ENCODE data around the gene DIRAS1. TPM values are rescaled to one million over a fixed set of nuclear protein-coding genes. Genes with fewer than 3 reads are reported as not detected.
A peak's percentile ranks its signal among the peaks of the same experiment; 100 is the strongest.

The DIRAS1 gene
- total and polyA plus RNA-seq, 5 donors: 155 to 176 (median 170) TPM

DNA sequence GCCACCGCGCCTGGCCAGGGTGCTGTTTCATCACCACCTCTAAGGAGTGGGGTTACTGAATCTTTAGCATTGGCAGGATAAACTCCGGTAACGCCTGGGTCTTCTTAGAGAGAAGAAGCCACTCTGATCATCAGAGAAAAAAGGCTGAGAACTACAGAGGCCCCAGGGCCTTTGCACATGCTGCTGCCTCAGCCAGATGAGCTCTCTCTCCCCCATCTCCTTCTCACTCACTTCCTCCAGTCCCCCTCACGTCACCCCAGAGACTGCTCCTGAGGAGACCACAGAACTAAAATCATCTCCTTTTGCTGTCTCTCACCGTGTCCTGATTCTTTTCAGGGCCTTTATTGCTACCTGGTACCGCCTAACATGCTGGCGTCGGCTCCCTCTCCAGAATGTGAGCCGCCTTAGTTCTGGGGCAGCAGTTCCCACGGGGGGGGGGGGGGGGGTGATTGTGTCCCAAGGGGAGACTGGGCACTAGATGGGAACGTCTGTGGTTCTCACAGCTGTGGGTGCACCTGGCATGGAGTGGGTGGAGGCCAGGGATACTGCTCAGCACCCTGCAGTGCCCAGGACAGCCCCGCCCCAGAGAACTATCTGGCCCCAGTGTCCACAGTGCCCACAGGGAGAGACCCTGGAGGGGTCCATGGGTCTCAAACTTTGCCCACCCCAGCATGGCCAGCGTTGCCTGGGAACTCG lies 5.1 kb upstream of the DIRAS1 start:
- ATAC-seq (no peak), DNase-seq (peak in 1 of 3 donors; percentile 38)
- intact Hi-C loops (cut with DNase I): no loop called here
- Histone ChIP-seq H3K4me1 (ENCODE audit: control insufficient read depth, insufficient read depth, low read length) (peaks cover 5% of the 10 kb centered on the region), H3K4me3 (ENCODE audit: low read length) (no peak overlapping the region), H3K9me3 (ENCODE audit: control insufficient read depth, low read length) (no peaks in the 10 kb centered on the region), H3K27ac (ENCODE audit: low read length) (no peak overlapping the region), H3K27me3 (ENCODE audit: control insufficient read depth, insufficient read depth) (no peaks in the 10 kb centered on the region)
- 73% methylated on average over 15 of the region's 15 CpGs for WGBS

DNA sequence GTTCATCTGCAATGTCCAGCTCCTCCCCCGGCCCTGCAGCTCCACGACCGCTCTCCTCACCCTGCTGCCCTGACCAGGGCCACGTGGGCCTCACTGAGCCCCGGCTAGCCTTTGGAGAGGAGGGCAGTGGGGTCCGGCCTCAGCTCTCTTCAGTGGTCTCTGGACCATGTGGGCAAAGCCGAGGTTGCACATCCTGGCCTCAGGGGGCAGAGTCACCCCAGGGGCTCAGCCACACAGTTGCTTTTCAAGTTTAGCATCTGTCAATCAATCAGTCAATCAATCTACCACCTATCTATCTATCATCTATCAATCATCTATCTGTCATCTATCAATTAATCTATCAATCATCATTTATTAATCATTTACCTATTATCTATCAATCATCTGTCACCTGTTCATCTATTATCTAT lies 3.0 kb upstream of the DIRAS1 start:
- Histone ChIP-seq H3K4me1 (ENCODE audit: control insufficient read depth, insufficient read depth, low read length) (peaks cover 5% of the 10 kb centered on the region), H3K27ac (ENCODE audit: low read length) (peak overlapping the region; percentile 71), H3K27me3 (ENCODE audit: control insufficient read depth, insufficient read depth) (no peaks in the 10 kb centered on the region), H3K9me3 (ENCODE audit: control insufficient read depth, low read length) (no peaks in the 10 kb centered on the region), H3K4me3 (ENCODE audit: low read length) (no peak overlapping the region)
- intact Hi-C loops (cut with DNase I): no loop called here
- ATAC-seq: no peak
- no peak for DNase-seq
- WGBS: 51% methylated on average over 7 of the region's 7 CpGs

DNA sequence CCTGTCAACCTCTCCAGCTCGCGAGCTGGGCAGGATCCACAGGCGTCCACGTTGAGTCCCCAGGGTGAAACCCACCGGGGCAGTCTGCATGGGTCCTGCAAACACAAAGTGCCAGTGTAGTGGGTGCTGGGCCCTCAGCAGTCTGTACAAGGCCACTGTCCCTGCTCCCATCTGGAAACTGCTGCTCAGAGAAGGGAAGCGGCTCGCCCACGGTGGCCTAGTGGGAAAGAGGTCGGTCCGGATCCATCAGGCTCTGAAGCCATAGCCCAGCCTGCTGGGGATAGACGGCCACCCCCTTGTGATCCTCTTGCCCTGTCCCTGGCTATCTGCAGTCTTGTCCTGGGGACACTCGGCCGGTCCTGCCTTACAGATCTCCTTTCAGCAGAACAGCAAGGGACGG lies 2.6 kb upstream of the DIRAS1 start:
- DNase-seq: no peak
- Histone ChIP-seq H3K27me3 (ENCODE audit: control insufficient read depth, insufficient read depth) (no peaks in the 10 kb centered on the region), H3K9me3 (ENCODE audit: control insufficient read depth, low read length) (no peaks in the 10 kb centered on the region), H3K27ac (ENCODE audit: low read length) (peak overlapping the region; percentile 71), H3K4me1 (ENCODE audit: control insufficient read depth, insufficient read depth, low read length) (peaks cover 5% of the 10 kb centered on the region), H3K4me3 (ENCODE audit: low read length) (no peak overlapping the region)
- 64% methylated on average over 14 of the region's 14 CpGs for WGBS
- no peak for ATAC-seq
- intact Hi-C loops (cut with DNase I): no loop called here

DNA sequence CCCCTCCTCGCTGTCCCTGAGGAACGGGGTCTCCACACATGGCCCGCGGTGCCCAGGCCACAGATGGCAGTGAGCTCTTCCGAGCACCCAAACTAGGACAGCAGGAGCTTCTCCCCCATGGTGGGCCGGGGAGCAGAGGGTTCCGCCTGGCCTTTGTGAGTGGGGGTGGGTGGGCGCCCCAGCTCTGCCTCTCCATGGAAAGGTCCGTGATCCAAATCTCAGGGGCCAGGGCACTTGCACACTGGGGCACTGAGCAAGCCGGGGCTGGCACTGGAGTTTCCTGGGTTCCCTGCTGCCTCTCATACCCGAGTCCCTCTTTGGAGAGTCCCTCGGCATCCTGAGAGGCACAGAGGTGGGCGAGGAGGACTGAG lies 2.2 kb upstream of the DIRAS1 start:
- H3K4me3 ChIP-seq (ENCODE audit: low read length): no peak overlapping the region
- no peaks in the 10 kb centered on the region for H3K9me3 ChIP-seq (ENCODE audit: control insufficient read depth, low read length)
- intact Hi-C loops (cut with DNase I): no loop called here
- peak overlapping the region; percentile 71 for H3K27ac ChIP-seq (ENCODE audit: low read length)
- 50% methylated on average over 13 of the region's 13 CpGs for whole genome bisulfite sequencing
- DNase-seq: no peak
- peaks cover 5% of the 10 kb centered on the region for H3K4me1 ChIP-seq (ENCODE audit: control insufficient read depth, insufficient read depth, low read length)
- ATAC-seq: no peak
- no peaks in the 10 kb centered on the region for H3K27me3 ChIP-seq (ENCODE audit: control insufficient read depth, insufficient read depth)

DNA sequence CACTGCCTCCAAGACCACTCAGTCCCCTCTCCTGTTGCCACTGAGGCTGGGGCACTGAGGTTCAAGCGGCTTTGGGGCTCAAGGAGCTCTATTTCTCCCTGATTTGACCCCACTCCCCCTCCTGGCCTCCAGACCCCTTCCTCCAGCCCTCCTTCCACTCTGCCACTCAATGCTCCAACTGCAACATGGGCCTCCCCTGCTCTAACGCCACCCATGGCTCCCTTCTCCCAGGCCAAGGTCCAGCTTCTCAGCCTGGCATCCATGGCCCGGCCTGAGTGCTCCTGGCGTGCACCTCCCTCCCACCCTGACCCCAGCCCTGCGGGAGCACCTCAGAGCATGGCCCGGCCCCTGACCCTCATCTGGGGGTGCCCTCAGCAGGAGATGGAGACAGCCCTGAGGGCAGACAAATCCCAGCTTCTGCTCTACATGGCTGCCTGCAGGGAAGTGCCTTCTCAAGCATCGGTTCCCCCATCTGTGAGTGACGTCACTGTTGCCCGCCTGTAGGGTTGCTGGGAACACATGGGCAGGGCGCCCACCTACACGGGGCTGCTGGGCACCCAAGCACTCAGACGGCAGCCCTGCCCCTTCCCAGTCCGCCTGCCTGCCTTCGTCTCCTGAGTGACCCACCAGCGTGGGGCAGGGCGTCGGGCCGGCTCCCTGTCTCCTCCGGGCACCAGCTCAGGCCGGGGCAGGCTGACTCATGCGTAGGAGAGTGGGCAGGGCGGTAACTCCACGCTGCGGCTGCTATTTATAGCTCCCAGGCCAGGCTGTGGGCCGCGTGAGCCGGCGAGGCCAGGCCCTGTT lies 1.6 kb upstream of the DIRAS1 start:
- WGBS: 35% methylated on average over 28 of the region's 28 CpGs
- Histone ChIP-seq H3K4me1 (ENCODE audit: control insufficient read depth, insufficient read depth, low read length) (peaks cover 5% of the 10 kb centered on the region), H3K27ac (ENCODE audit: low read length) (peak overlapping the region; percentile 56), H3K4me3 (ENCODE audit: low read length) (no peak overlapping the region), H3K9me3 (ENCODE audit: control insufficient read depth, low read length) (no peaks in the 10 kb centered on the region), H3K27me3 (ENCODE audit: control insufficient read depth, insufficient read depth) (no peaks in the 10 kb centered on the region)
- DNase-seq (peak; percentile 84 to 89 (median 89)), ATAC-seq (peak; percentile 83)
- intact Hi-C loops (cut with DNase I): no loop called here

DNA sequence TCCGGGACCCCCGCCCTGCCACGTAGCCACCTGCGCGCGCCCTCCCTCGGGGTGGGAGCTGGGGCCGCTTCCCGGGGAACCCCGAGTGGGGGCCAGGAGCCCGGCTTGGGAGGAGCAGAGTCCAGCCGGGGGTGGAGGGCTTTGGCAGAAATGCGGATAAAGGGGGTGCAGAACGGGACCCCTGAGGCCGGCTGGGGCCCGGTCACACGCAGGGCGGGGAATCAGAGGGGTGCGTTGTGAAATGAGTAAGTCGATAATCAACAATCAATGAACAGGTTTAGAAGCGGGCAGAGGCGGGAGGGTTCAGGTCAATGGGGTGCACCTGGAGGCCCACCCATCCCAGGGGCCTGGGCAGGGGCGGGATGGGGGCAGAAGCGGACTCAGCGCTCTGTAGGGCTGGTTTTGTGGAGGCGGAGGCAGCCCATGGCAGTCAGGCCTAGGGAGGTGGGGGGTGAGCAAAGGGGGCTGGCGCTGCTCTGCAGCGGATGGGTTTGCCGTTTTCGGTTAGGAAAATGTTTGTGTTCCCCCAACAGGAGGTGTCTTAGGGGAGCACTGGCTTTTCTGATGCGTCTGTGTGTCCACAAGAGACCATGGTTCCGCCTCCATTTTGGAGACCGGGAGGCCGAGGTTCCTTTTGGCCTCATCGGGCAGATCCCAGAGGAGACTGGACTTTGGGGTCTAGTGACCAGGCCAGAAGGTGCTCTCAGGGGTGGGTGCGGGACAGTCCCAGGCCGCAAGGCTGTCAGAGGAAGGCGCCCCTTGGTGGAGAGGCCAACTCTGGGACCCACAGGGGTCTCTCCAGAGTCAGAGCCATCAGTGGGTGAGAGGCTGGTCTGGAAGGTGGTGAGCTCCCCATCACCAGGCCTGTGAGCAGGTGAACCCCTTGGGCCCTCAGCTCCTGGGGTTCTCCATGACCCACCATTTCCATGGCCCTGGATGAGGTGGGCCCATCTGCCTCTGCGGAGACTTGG lies 683 bp upstream of the DIRAS1 start:
- Histone ChIP-seq H3K4me1 (ENCODE audit: control insufficient read depth, insufficient read depth, low read length) (peaks cover 5% of the 10 kb centered on the region), H3K4me3 (ENCODE audit: low read length) (peak overlapping the region; percentile 76), H3K9me3 (ENCODE audit: control insufficient read depth, low read length) (no peaks in the 10 kb centered on the region), H3K27me3 (ENCODE audit: control insufficient read depth, insufficient read depth) (no peaks in the 10 kb centered on the region), H3K27ac (ENCODE audit: low read length) (peak overlapping the region; percentile 84)
- DNase-seq (no peak), ATAC-seq (no peak)
- WGBS: 27% methylated on average over 39 of the region's 39 CpGs
- intact Hi-C loops (cut with DNase I): no loop called here

DNA sequence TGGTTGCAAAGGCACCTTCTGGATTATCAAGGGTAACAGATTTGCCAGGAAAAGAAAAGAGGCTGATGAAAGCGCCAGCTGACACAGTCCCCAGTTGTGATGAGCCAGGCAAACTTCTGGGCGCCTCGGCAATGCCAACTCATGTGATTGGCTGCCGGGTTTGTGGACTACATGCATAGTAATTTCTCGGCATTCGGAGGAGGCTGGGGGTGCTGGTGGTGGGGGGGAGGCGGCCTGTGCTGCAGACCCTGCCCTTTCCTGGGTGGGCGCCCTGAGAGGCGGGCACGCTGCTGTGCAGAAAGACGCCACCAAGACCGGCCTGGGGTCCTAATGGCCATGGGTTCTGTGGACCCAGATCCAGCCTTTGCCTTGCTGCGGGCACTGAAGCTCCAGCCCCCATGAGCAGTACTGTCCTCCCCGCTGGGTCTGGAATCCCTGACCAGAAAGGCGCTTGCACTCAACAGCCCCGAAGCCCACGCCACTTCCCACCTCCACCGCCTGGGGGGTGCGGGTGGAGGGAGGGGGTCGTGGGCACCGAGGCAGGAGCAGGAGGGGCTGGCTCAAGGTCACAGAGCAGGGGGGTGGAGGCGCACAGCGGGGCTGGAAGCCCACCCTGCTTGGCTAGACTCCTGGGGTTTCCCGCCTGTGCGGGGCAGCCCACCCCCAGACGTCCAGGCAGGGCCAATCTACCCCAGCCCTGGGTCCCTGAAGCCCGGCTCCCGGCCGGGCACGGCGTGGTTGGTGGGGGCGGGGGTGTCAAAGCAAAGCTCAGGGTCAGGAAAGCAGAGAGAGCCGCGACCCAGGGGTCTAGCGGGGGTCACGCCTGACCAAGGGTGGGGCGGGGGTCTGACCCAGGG lies 1.0 kb downstream of the DIRAS1 start:
- ATAC-seq (peak; percentile 46 to 49), DNase-seq (peak; percentile 62 to 77 (median 72))
- Histone ChIP-seq H3K9me3 (ENCODE audit: control insufficient read depth, low read length) (peaks cover 2% of the 10 kb centered on the region), H3K4me1 (ENCODE audit: control insufficient read depth, insufficient read depth, low read length) (peaks cover 5% of the 10 kb centered on the region), H3K27ac (ENCODE audit: low read length) (peak overlapping the region; percentile 14), H3K4me3 (ENCODE audit: low read length) (peak overlapping the region; percentile 76), H3K27me3 (ENCODE audit: control insufficient read depth, insufficient read depth) (no peaks in the 10 kb centered on the region)
- intact Hi-C loops (cut with DNase I): no loop called here
- WGBS: 2% methylated on average over 37 of the region's 37 CpGs

DNA sequence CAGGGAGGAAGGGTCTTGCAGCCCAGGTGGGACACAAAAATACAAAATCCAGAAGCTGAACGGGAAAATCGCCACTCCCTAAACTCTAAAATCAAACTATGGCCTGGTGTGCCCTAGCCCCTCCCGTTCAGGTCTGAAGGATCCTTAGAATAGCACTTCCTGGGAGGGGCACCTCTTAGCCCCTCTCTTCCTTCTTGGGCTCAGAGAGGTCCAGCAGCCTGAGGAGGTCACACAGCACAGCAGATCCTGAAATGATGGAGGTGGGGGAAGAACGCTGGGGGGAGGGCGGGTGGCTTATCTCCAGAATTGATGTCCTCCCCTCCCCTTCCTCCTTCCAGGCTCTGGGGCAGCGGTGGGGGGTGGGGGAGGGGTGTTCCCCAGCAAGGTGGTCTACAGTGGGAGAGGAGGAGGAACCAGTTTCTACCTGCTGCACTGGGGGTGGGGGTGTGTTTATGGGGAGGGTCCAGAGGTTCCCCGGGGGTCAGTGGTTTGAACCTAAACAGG lies 1.9 kb downstream of the DIRAS1 start:
- WGBS: 44% methylated on average over 7 of the region's 7 CpGs
- Histone ChIP-seq H3K4me1 (ENCODE audit: control insufficient read depth, insufficient read depth, low read length) (peaks cover 5% of the 10 kb centered on the region), H3K9me3 (ENCODE audit: control insufficient read depth, low read length) (peaks cover 3% of the 10 kb centered on the region), H3K4me3 (ENCODE audit: low read length) (no peak overlapping the region), H3K27ac (ENCODE audit: low read length) (peak overlapping the region; percentile 76), H3K27me3 (ENCODE audit: control insufficient read depth, insufficient read depth) (no peaks in the 10 kb centered on the region)
- intact Hi-C loops (cut with DNase I): no loop called here
- no peak for DNase-seq
- ATAC-seq: no peak

DNA sequence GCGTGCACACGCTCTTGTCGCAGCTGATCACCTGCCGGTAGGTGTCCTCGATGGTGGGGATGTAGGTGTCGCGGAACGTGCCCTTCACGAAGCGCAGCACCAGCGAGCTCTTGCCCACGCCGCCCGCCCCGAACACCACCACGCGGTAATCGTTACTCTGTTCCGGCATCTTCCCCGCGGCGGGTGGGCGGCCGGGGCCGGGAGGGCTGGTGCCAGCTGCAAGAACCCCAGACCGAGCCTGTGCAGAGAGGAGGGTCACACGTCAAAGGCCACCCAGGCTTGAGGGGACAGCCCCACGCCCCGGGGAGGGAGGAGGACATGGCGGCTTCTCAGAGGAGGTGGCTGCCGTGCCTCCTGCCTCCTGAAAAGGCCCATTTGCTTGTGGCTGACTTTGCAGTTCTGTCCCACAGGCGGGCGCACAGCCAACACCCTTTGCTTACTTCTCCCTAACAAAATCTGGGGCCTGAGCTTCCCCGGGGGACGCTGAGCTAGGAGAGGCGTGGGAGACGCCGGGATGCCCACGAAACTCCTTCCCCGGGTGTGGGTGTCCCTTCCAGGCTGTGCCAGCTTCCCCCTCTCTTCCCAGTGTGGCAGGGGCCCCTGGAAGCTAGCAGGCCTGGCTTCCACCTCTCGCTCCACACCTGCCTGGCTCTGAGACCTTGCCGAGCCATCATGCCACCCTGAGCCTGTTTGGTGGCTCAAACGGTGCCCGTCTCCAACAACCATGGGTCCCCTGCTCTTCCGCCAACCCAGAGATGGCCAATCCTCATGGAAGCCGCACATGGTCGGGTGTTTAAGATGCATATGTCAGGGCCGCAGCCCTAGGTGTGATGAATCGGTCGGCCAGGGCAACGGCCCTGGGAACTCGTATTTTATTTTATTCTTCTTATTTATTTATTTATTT lies 3.3 kb downstream of the DIRAS1 start:
- intact Hi-C loops (cut with DNase I): no loop called here
- Histone ChIP-seq H3K27ac (ENCODE audit: low read length) (no peak overlapping the region), H3K4me1 (ENCODE audit: control insufficient read depth, insufficient read depth, low read length) (peaks cover 2% of the 10 kb centered on the region), H3K9me3 (ENCODE audit: control insufficient read depth, low read length) (peaks cover 3% of the 10 kb centered on the region), H3K27me3 (ENCODE audit: control insufficient read depth, insufficient read depth) (no peaks in the 10 kb centered on the region), H3K4me3 (ENCODE audit: low read length) (no peak overlapping the region)
- DNase-seq (peak in 1 of 3 donors; percentile 61), ATAC-seq (no peak)
- WGBS: 78% methylated on average over 52 of the region's 52 CpGs

All from right cardiac atrium (tissue), 5 donors.